ENCODE results near the gene PLAA. TPM values are rescaled to one million over a fixed set of nuclear protein-coding genes. Genes with fewer than 3 reads are reported as not detected.

The PLAA gene
- total RNA-seq, 1 donor from 2014 or later = 21.8 TPM

Other genes starting within 250 kb of the PLAA start
- gene CAAP1, start 54.4 kb downstream of the PLAA start, total RNA-seq = 12.1 TPM
- gene IFT74, start 9.2 kb upstream of the PLAA start, total RNA-seq = 22.6 TPM
- not detected for gene LRRC19, start 58.4 kb upstream of the PLAA start, total RNA-seq
- 20.5 TPM for gene TEK, start 162.0 kb upstream of the PLAA start, total RNA-seq